Activated T-helper 1 cell treated with Interleukin-2 at 50 U/mL for 16 hours (primary cell): ENCODE results near the gene EIF1AD.
"Not testable (repeated sequence)": the region's sequence is repeated elsewhere in the genome, so short reads cannot be mapped to it uniquely, and the experiment has no call there.

ENCODE experiments used
- DNase-seq: peaks from one replicate; pipeline ENCODE4 v3.0.0-alpha.2; 2020; ENCODE audit warnings: low read depth

EIF1AD gene

GRCh38 chr11:66022401-66023185 lies 20.6 kb upstream of the EIF1AD start:
- peak; percentile 62 for DNase-seq

DNA sequence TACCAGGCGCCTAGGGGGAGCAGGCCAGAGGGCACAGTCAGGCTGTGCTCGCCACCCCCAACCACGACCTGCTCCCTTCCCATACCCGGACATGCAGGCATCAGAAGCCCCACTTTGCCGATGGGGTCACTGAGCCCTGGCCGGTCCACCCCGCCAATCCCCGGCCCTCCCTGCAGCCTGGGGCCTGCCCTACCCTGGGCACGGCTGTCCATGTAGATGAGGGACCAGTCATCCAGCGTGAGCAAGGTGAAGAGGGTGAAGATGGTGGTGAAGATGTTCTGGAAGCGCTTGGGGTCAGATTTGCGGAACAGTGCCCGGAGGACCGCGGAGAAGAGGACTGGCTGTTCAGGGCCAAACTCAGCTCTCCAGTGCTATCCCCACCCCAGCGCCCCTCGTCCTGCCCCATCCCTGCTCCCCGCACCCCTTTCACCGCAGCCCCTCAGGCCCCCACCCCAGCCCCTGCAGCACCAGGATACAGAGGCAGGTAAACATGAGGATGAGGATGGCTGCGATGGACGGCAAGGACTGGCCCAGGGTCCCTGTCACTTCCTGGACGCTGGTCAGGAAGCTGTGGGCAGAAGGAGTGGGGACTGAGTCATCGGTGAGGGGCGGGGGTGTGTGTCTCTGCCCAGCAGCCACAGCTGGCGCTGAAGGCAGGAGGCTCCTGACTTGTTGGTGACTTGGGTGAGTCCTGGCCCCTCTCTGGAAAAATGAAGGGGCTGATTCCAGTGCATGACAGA lies 18.8 kb upstream of the EIF1AD start:
- no peak for DNase-seq

GRCh38 chr11:66020212-66020611 lies 18.3 kb upstream of the EIF1AD start:
- no peak for DNase-seq

DNA sequence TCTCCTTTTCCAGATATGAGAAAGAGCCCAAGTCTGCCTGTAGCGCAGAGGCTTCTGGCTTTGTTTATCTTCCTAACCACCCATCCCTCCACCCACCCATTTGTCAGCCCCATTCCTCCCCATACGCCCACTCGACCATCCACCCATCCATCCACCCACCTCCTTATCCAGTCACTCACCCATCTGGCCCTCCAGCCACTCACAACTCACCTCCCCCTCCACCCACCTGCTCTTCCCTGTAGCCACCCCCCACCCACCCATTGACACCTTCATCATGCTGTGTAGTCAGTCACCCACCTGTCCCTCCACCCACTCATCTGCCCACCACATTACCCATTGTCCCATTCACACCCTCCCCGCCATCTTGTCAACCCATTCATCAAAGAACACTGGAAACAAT lies 15.4 kb upstream of the EIF1AD start:
- no peak for DNase-seq

GRCh38 chr11:66016793-66017177 lies 14.8 kb upstream of the EIF1AD start:
- no peak for DNase-seq

DNA sequence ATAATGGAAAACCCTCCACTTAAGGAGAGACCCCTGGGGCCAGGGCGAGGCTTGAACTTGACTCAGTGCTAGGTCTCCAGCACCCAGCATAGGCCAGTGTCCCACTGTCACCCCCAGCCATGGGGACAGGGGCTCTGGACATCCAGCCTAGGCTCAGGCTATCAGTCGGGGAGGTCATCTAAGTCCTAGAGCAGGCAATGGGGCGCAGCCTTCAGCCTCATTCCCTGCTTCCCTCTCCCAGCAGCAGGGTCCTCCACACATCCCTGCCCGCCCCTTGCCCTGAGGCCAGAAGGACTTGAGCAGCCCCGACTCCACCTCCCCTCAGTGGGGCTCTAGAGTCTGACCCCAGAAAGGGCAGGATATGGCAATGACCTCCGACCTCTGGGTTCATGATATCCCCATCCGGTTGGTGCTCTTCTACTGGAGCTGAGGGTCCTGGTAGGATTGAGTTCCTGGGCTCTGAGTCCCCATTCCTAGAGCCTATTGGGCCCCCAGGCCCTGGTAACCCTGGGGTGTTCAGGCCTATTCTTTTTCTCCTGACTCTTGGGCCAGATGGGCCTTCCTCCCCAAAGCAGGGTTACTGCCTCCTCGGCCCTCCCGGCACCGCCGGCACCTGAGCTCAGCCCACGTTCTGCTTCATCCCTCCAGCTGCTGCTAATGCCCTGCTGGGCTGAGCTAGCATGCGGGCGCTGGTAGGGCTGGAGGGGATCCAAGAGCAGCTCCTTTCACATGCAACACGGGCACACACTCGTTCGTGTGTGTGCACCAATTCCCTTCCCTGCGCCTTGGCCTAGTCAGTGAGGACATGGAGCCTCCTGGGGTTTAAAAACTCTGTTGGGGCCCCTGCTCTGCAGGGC lies 14.2 kb upstream of the EIF1AD start:
- no peak for DNase-seq

DNA sequence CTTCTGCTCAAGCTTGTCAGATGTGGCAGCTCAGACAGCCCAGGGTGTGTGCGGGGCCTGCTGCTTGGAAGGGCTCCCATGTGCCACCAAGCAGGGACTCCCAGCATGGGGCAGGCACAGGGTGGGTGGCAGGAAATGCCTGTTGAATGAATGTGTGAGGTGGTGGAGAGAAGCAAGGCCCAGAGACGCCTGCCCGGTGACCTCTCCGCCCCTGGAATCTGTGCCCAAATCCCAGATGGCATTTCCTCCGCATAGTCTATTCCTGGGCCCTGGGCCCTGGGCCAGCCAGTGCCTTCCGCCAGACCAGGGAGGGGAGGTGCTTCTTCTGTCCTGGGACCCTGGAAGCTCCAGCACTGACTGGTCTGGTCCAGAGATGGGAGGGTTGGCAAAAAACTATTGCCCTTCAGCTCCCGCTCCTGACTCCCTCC lies 13.5 kb upstream of the EIF1AD start:
- no peak for DNase-seq

GRCh38 chr11:66014804-66015453 lies 13.0 kb upstream of the EIF1AD start:
- no peak for DNase-seq

GRCh38 chr11:66013762-66014100 lies 11.8 kb upstream of the EIF1AD start:
- DNase-seq: no peak

DNA sequence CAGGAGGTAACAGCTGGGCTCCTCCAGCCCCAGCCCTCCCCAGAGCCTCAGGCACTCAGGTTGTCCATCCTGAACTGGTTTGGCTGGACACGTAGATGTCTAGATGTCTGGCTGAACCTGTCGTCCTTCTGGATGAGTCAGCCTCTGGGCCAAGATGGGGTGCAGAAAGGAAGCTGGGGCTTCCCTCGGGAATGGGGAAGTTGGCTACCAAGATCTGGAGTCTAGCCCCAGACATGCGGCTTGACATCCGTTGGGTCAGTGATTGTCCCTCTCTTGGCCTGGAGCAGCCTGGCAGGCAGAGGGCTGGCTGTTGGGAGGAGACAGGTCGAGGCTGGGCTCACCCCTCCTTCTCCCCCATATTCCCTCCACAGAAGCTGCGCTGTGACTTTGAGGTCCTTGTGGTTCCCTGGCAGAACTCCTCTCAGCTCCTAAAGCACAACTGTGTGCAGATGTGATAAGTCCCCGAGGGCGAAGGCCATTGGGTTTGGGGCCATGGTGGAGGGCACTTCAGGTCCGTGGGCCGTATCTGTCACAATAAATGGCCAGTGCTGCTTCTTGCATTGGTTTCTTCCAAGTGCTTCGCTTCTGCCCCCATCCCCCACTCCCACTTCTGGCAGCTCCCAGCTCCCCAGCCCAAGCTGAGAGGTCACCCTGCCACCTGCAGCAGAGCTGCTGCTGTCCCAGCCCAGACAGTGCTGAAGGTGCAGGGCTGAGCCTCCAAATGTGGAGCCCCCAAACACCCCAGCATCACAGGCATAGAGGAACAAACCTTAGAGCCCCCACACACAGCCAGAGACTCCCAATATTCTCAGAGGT lies 11.2 kb upstream of the EIF1AD start:
- no peak for DNase-seq

- DNase-seq: no peak
These were observed 10.5 kb upstream of the EIF1AD start for GRCh38 chr11:66012371-66012945.

- DNase-seq: no peak
These were observed 9.9 kb upstream of the EIF1AD start, which contains the start of gene CST6 for GRCh38 chr11:66011785-66012303. CST6 (plus strand) TSS chr11:66012008; CDS start chr11:66012045, 37 bp downstream.

DNA sequence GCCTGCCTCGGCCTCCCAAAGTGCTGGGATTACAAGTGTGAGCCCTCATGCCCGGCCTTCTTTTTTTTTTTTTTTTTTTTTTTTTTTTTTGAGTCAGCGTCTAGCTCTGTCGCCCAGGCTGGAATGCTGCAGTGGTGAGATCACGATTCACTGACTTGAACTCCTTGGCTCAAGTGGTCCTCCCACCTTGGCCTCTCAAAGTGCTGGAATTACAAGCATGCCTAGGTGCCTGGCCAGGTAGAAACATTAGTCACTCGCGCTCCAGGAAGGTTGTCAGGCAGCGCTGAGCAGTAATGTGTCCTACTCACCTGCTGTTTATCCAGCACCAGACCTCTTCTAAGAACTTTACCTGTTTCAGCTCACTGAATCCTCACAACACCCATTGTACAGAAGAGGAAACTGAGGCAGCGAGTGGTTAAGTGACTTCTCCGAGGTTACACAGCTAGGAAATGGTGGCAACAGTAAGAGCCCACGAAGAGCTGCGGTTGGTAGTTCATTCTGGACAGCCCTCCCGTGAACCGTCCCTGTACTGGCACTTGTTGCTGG lies 9.4 kb upstream of the EIF1AD start:
- DNase-seq: no peak

- DNase-seq: not testable (repeated sequence)
These were observed 8.1 kb upstream of the EIF1AD start for GRCh38 chr11:66010036-66010435.

DNA sequence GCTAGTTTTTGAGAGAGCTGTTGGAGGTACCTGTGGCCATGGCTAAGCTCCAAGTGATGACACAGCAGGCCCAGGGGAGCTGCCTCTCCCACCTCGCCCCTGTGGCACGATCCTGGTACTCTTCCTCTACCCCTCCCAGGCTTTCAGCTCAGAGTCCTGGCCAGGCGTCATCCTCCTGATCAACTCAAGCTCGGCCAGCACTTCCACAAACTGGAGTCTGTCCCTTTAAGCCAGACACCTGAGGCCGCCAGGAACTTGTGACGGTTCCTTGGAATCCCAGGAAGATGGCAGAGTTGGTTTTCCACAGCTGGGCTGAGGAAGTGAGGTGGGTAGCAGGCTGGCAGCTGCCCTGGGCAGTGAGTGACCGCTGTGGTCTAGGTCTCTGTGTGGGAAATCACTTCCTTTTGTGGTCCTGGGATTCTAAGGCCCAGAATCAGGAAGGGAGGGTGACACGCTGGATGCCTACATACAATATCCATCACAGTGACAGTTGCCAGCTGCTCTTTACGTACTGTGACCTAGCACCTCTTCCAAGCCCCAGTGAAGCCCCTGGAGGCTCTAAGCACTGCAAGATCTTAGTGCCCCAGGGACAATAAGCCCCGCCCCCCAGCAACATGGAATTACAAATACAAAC lies 6.6 kb upstream of the EIF1AD start:
- no peak for DNase-seq

- no peak for DNase-seq
These were observed 6.1 kb upstream of the EIF1AD start for GRCh38 chr11:66008095-66008467.

DNA sequence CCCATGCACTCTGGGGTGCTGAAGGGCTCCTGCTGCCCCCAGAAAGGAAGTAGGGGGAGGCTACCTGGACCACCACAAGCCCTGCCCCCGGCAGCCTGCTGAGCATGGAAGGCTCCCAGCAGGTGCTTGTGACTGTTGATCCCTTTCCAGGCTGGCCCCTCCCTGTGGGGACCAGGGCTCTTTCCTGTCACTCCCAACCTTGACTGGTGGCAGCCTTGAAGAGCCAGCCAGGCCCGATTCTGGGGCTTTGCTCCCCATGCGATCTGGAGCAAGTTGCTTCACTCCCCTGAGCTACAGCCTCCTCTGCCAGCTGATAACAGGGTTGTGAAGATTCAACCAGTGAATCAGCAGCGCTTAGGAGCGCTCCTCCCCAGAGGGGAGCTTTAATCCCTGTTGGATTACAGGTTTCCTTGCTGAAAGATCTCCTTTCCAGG lies 5.3 kb upstream of the EIF1AD start:
- DNase-seq: no peak

GRCh38 chr11:66006891-66007176 lies 4.9 kb upstream of the EIF1AD start:
- DNase-seq: no peak

- no peak for DNase-seq
These were observed 4.4 kb upstream of the EIF1AD start for GRCh38 chr11:66006134-66006890.
